K562 (cell line): Measurements from ENCODE around the gene ST6GALNAC3. TPM values are rescaled to one million over a fixed set of nuclear protein-coding genes. Genes with fewer than 3 reads are reported as not detected.

ENCODE experiments used
- ATAC-seq: fragments of 200-7000 bp; cut with Tn5 transposase; 3 replicates; pipeline ENCODE4 v1.9.1; 2020; ENCODE audit warnings: moderate library complexity
- BruUV-seq: library from RNA; stranded (reverse); fragments of 400-500 nt; replicated peaks from 2 replicates; lab custom pipeline; 2021; lab: Mats Ljungman, UMichigan
- CTCF ChIA-PET: fragments of 300-600 bp; formaldehyde crosslinking; extraction: SDS; loops from one replicate; lab custom pipeline; 2021; ENCODE audit warnings: low intra/inter-chr PET ratio; lab: Yijun Ruan, JAX
- POLR2A ChIA-PET: fragments of 300-600, 350-650 bp; sonication (Branson Sonifier 250); formaldehyde crosslinking; extraction: SDS; loops from one replicate; lab custom pipeline; 2021; ENCODE audit warnings: antibody characterized with exemption, inconsistent platforms; lab: Yijun Ruan, JAX
- DNase-seq, 4 experiments: peaks; one replicate each; pipeline versions ENCODE4 v3.0.0 to v3.0.0-alpha.2; 2011 to 2018; ENCODE audit warnings: low spot score in 3 of 4, mixed read lengths in 3 of 4; ENCODE audit errors: extremely low read depth in 1 of 4
- FAIRE-seq: peaks from 2 replicates; lab custom pipeline; 2011; peaks lifted over from hg19 to GRCh38; lab: Jason Lieb, UNC
- H2AFZ ChIP-seq: 2 replicates; pipeline ENCODE4 v1.6.0; 2011; ENCODE audit warnings: low read depth, low read length, control low read depth, inconsistent platforms
- H3K27ac ChIP-seq: fragments of 200-600 bp; 3 replicates; pipeline ENCODE4 v1.8.0; 2011; ENCODE audit warnings: low read depth, mild to moderate bottlenecking, control low read depth, inconsistent platforms, low read length, moderate library complexity, mixed read lengths; ENCODE audit errors: extremely low read depth
- H3K27me3 ChIP-seq, 2 experiments: fragments of 300-600 bp in 1 of 2; 2 replicates in 1 of 2; 3 replicates in 1 of 2; pipeline versions ENCODE4 v1.6.0 to v1.8.0; 2011; ENCODE audit warnings: inconsistent platforms in 2 of 2, low read length in 2 of 2, mild to moderate bottlenecking in 1 of 2, mixed read lengths in 1 of 2, moderate library complexity in 1 of 2; ENCODE audit not compliant: control insufficient read depth in 2 of 2, insufficient read depth in 2 of 2
- H3K36me3 ChIP-seq: fragments of 300-600 bp; 3 replicates; pipeline ENCODE4 v1.8.0; 2011; ENCODE audit warnings: mild to moderate bottlenecking, low read length, inconsistent platforms; ENCODE audit not compliant: control insufficient read depth, insufficient read depth
- H3K4me1 ChIP-seq, 2 experiments: fragments of 200-600 bp in 1 of 2; replicated peaks in 1 of 2; 2 replicates in 1 of 2; 3 replicates in 1 of 2; pipeline versions ENCODE4 v1.5.1 to v1.8.0; 2011; ENCODE audit warnings: inconsistent platforms in 2 of 2, low read length in 2 of 2, mild to moderate bottlenecking in 1 of 2, mixed read lengths in 1 of 2, moderate library complexity in 1 of 2; ENCODE audit not compliant: control insufficient read depth in 2 of 2, insufficient read depth in 2 of 2
- H3K4me2 ChIP-seq: 2 replicates; pipeline ENCODE4 v1.6.1; 2011; ENCODE audit warnings: low read length, control low read depth, inconsistent platforms, mixed read lengths; ENCODE audit not compliant: insufficient read depth
- H3K4me3 ChIP-seq: fragments of 200-600 bp; sonication (generic), shearing (Covaris generic); 2 replicates; pipeline ENCODE4 v1.5.1; 2016; ENCODE audit warnings: control low read depth, inconsistent platforms
- H3K79me2 ChIP-seq: fragments of 200-600 bp; 3 replicates; pipeline ENCODE4 v1.8.0; 2011; ENCODE audit warnings: low read length, inconsistent platforms; ENCODE audit not compliant: control insufficient read depth, insufficient read depth
- H3K9ac ChIP-seq, 2 experiments: 2 replicates each; pipeline versions ENCODE4 v1.6.0 to v1.6.1; 2011; ENCODE audit warnings: low read depth in 2 of 2, low read length in 2 of 2, control low read depth in 1 of 2, inconsistent platforms in 1 of 2, mild to moderate bottlenecking in 1 of 2, mixed read lengths in 1 of 2; ENCODE audit not compliant: insufficient read depth in 1 of 2
- H3K9me1 ChIP-seq: one replicate; pipeline ENCODE4 v1.6.0; 2011; ENCODE audit warnings: inconsistent platforms, mild to moderate bottlenecking, low read length, moderate library complexity; ENCODE audit not compliant: control insufficient read depth, insufficient read depth
- H3K9me3 ChIP-seq: replicated peaks from 2 replicates; pipeline ENCODE4 v1.5.1; 2011; ENCODE audit warnings: low read depth, low read length, inconsistent platforms; ENCODE audit not compliant: control insufficient read depth, insufficient read depth
- H4K20me1 ChIP-seq: replicated peaks from 2 replicates; pipeline ENCODE4 v1.6.1; 2011; ENCODE audit warnings: low read length, inconsistent platforms, mixed read lengths; ENCODE audit not compliant: control insufficient read depth, insufficient read depth
- CREBBP ChIP-seq: IDR thresholded peaks from one replicate; pipeline ENCODE4 v1.6.1; 2012; ENCODE audit warnings: low read depth, mild to moderate bottlenecking, control low read depth, inconsistent platforms, low read length
- OTX1 ChIP-seq: fragments of 450-650 bp; formaldehyde crosslinking; IDR thresholded peaks from 2 replicates; pipeline ENCODE4 v1.4.0; 2022; ENCODE audit warnings: mild to moderate bottlenecking
- RFX1 ChIP-seq: fragments of 450-650 bp; IDR thresholded peaks from 2 replicates; pipeline ENCODE4 v1.6.1; 2016; ENCODE audit warnings: mild to moderate bottlenecking, moderate library complexity
- ZNF324 ChIP-seq: fragments of 250-450 bp; sonication (Bioruptor Pico); IDR thresholded peaks from 2 replicates; pipeline ENCODE4 v1.4.0; 2020; ENCODE audit warnings: mild to moderate bottlenecking
- ZNF518B ChIP-seq: fragments of 250-450 bp; sonication (Bioruptor Pico); IDR thresholded peaks from 2 replicates; pipeline ENCODE4 v1.5.0; 2021; ENCODE audit warnings: mild to moderate bottlenecking, moderate library complexity
- ZNF609 ChIP-seq: sonication (generic); formaldehyde crosslinking; IDR thresholded peaks from 2 replicates; pipeline ENCODE4 v1.8.1; 2023; ENCODE audit warnings: missing genetic modification reagents, mild to moderate bottlenecking, borderline replicate concordance
- in situ Hi-C: fragments of 300-500 bp; cut with MboI; formaldehyde crosslinking; loops from 4 replicates; pipeline ENCODE4 v1.15.0; 2018; ENCODE audit warnings: inconsistent platforms, mixed read lengths
- intact Hi-C: fragments of 100-400 bp; cut with micrococcal nuclease; formaldehyde crosslinking; loops from 2 replicates; pipeline ENCODE4 v1.14.2; 2022
- polyA plus RNA-seq, 8 experiments: library from polyadenylated mRNA; depleted of rRNA in 4 of 8; stranded (reverse) in 5 of 8; unstranded in 3 of 8; fragments of >200 nt; fragmentation: Nextera tagmentation in 2 of 8; fragmentation: Illumina TruSeq in 1 of 8; extraction: Ambion mirVana in 2 of 8; extraction: Trizol in 1 of 8; gene quantifications; 2 replicates each; pipeline versions ENCODE4 v1.2.1 to v1.2.3, GENCODE V29; 2011 to 2014; ENCODE audit warnings: inconsistent platforms in 1 of 8, missing spikeins in 1 of 8
- total RNA-seq, 7 experiments: library from RNA; depleted of rRNA in 6 of 7; stranded (reverse); fragments of >200 nt in 6 of 7; fragmentation: Illumina TruSeq in 2 of 7; extraction: Trizol in 2 of 7; gene quantifications; 2 replicates each; pipeline versions ENCODE4 v1.2.1 to v1.2.3, GENCODE V29; 2011 to 2021; ENCODE audit warnings: low replicate concordance in 1 of 7
- TF ChIP-seq, protein P1 (sequence below): fragments of 250-450 bp; sonication (Bioruptor Pico); IDR thresholded peaks from 2 replicates; pipeline ENCODE4 v1.4.0; 2020

The ST6GALNAC3 gene
- total and polyA plus RNA-seq, 9 of the 15 experiments (the other 6 are each of a cell fraction or from before 2014, with no cell fraction given): 0.04 to 0.29 (median 0.18) TPM; not detected in 6

DNA sequence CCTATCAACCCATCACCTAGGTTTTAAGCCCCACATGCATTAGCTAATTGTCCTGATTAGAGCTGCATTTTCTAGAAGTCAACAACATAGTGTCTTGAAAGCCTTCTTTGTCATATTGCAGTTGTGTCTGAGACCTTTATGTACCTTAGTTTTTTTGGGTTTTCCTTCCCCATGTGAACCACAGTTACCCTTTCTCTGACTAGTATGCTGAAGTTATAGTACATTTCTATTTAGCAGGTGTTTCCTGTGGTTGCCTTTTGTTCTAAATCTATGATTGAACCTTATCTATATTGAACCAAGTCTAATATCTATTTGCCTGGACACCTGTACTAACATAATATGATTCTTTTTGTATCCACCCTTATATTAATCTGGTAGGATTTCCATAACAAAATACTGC, 135.6 kb downstream of the ST6GALNAC3 start:
- Histone ChIP-seq H3K27ac (no peak overlapping the region), H3K27me3 (no peaks in the 10 kb centered on the region), H3K4me2 (no peak overlapping the region), H3K9me1 (no peaks in the 10 kb centered on the region), H3K4me3 (no peak overlapping the region), H3K36me3 (no peaks in the 10 kb centered on the region), H3K9me3 (no peaks in the 10 kb centered on the region), H3K9ac (no peak overlapping the region), H4K20me1 (no peaks in the 10 kb centered on the region), H3K4me1 (no peaks in the 10 kb centered on the region), H2AFZ (no peak overlapping the region), H3K79me2 (no peaks in the 10 kb centered on the region)
- no TSS peak for BruUV-seq
- ChIA-PET CTCF (no interaction called here), POLR2A (no interaction called here)
- in situ Hi-C loops: no loop called here
- FAIRE-seq (no peak), ATAC-seq (no peak), DNase-seq (no peak)
- intact Hi-C loops: no loop called here
- no peak for TF ChIP-seq CREBBP
- TF ChIP-seq, protein P1, sequence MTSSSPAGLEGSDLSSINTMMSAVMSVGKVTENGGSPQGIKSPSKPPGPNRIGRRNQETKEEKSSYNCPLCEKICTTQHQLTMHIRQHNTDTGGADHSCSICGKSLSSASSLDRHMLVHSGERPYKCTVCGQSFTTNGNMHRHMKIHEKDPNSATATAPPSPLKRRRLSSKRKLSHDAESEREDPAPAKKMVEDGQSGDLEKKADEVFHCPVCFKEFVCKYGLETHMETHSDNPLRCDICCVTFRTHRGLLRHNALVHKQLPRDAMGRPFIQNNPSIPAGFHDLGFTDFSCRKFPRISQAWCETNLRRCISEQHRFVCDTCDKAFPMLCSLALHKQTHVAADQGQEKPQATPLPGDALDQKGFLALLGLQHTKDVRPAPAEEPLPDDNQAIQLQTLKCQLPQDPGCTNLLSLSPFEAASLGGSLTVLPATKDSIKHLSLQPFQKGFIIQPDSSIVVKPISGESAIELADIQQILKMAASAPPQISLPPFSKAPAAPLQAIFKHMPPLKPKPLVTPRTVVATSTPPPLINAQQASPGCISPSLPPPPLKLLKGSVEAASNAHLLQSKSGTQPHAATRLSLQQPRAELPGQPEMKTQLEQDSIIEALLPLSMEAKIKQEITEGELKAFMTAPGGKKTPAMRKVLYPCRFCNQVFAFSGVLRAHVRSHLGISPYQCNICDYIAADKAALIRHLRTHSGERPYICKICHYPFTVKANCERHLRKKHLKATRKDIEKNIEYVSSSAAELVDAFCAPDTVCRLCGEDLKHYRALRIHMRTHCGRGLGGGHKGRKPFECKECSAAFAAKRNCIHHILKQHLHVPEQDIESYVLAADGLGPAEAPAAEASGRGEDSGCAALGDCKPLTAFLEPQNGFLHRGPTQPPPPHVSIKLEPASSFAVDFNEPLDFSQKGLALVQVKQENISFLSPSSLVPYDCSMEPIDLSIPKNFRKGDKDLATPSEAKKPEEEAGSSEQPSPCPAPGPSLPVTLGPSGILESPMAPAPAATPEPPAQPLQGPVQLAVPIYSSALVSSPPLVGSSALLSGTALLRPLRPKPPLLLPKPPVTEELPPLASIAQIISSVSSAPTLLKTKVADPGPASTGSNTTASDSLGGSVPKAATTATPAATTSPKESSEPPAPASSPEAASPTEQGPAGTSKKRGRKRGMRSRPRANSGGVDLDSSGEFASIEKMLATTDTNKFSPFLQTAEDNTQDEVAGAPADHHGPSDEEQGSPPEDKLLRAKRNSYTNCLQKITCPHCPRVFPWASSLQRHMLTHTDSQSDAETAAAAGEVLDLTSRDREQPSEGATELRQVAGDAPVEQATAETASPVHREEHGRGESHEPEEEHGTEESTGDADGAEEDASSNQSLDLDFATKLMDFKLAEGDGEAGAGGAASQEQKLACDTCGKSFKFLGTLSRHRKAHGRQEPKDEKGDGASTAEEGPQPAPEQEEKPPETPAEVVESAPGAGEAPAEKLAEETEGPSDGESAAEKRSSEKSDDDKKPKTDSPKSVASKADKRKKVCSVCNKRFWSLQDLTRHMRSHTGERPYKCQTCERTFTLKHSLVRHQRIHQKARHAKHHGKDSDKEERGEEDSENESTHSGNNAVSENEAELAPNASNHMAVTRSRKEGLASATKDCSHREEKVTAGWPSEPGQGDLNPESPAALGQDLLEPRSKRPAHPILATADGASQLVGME: no peak
- no peak for TF ChIP-seq ZNF609 (CRISPR knock-in tag)
- no peak for TF ChIP-seq OTX1
- TF ChIP-seq ZNF518B (CRISPR knock-in tag): no peak
- no peak for TF ChIP-seq RFX1
- no peak for TF ChIP-seq ZNF324 (CRISPR knock-in tag)
